HG02943 (cell line): ENCODE data around the gene PRIM2.
"Not testable (repeated sequence)": the region's sequence is repeated elsewhere in the genome, so short reads cannot be mapped to it uniquely, and the experiment has no call there.

Source experiments
- ATAC-seq: cut with Tn5 transposase; IDR thresholded peaks from one replicate; pipeline ENCODE4 v1.9.1; 2021; ENCODE audit warnings: mild to moderate bottlenecking, low read depth, moderate library complexity; ENCODE audit not compliant: unreplicated experiment

PRIM2 gene

DNA sequence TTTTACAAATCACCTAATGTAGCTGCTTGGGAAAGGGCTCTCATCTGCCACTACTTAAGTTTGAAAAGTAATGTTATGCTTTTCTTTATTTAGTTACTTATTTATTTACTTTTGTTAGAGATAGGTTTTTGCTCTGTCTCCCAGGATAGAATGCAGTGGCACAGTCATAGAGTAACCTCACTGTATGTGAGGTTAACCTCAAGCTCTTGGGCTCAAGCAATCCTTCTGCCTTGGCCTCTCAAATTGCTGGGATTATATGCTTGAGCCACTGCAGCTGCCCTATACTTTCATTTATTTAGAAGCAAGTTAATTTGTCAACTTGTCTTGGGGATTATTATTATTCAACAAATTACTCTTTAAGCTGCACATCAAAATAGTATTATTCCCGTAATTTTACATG is 255.4 kb downstream of the PRIM2 start:
- ATAC-seq: not testable (repeated sequence)

DNA sequence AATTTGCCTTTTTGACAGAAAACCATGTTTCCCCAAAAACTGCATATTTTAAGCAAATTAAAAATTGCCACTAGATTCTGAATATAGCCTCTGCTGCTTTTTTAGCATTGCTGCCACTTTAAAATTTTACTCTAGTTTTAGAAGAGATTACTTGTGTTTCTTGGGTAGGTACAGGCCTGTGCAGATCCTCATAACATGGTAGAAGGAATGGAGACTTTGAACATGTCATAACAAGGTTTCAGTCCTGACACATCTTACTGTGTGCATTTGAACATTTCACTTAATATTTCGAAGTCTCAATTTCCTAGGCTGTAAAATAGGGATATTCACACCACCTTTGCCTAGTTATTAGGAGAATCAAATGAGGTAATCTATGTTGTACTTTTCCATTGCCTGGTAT is 259.6 kb downstream of the PRIM2 start:
- ATAC-seq: not testable (repeated sequence)

DNA sequence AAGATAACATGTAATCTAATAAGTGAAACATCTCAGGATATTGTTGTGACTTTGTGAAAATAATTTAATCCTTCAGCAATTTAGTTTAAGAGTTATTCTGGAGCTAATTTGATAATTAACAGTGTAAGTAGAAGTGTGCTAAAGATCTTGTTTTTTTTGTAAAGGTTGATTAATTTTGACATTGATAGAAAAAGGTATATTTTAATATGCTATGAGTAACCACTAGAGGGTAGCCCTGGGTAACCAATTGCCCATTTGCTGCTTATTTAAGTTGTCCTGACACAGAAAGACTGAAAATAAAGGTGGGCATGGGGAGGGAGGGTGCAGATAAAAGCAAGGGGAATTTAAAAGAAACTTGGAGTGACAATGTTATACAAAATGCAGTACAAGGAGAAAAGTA is 262.1 kb downstream of the PRIM2 start:
- not testable (repeated sequence) for ATAC-seq

DNA sequence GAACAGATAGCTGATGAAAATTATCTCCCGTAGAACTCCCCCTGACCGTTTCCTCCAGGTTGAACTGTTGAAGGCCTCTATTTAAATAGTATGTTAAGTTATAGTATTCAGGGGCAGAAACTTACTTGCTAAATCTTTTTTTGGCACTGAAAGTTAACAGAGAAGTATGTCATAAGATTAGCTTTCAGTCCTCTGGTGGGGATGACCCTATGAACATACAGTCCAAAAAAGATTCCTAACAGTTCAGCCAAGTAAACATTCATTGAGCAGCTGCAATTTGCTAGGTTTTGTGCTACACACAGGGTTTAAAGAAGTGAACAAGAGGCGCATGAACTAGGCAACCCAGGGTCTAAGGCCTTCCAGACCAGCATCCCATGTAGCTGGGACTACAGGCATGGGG is 264.2 kb downstream of the PRIM2 start:
- not testable (repeated sequence) for ATAC-seq

DNA sequence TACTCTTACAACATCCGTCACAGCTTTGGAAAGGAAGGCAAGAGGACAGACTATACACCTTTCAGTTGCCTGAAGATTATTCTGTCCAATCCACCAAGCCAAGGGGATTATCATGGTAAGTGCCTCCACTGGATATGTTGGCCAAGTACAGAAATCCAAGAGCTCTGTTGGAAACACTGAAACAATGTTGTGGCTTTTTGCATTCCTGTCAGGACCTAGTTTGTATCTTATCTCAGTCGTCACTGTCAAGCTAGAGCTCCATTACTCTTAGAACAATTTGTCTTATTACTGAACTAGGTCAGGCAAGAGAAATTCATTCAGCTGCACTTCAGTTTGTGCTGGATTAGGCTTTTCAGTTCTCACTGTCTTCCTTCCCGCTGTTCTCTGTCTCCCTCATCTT is 283.7 kb downstream of the PRIM2 start:
- not testable (repeated sequence) for ATAC-seq

DNA sequence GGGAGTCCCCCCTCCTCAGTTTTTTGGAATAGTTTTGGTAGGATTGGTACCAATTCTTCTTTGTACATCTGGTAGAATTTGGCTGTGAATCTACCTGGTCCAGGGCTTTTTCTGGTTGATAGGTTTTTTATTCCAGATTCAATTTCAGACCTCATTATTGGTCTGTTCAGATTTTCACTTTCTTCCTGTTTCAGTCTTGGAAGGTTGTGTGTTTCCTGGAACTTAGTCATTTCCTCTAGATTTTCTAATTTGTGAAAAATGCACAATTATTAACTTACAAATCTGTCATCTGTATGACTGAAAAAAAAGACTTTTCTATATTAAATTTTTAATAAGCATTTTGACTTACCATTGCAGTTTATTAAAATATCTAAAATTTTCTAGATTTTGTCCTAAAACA is 287.9 kb downstream of the PRIM2 start:
- not testable (repeated sequence) for ATAC-seq

DNA sequence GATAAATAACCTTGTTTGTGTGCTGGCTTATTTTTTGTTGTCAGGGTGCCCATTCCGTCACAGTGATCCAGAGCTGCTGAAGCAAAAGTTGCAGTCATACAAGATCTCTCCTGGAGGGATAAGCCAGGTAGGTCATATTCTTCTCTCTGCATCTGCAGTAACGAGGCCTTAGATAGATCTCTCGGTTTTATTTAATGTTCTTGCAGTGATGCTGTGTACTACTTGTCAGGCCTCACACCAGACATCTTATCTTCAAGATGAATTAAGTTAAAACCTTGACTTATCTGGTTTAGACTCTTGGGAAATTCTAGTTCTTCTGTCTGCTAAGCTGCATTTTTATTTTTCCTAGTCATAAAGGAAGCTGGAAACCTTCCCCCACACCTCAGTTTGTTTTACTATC is 288.9 kb downstream of the PRIM2 start:
- not testable (repeated sequence) for ATAC-seq

DNA sequence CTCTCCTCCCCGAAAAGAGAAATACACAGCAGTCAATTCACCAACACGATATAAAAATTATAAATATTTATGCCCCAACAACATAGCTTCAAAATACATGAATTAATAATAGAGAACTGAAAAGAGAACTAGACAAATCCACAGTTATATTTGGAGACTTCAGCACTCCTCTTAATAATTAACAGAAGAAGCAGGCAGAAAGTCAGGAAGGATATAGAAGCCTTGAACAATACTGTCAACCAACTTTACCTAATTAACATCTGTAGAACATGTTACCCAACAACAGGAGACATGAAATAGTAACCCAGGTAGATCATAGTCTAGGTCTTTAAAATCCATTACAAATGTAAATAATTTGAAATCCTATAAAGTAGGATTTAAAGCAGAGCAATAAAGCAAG is 293.2 kb downstream of the PRIM2 start:
- ATAC-seq: not testable (repeated sequence)

DNA sequence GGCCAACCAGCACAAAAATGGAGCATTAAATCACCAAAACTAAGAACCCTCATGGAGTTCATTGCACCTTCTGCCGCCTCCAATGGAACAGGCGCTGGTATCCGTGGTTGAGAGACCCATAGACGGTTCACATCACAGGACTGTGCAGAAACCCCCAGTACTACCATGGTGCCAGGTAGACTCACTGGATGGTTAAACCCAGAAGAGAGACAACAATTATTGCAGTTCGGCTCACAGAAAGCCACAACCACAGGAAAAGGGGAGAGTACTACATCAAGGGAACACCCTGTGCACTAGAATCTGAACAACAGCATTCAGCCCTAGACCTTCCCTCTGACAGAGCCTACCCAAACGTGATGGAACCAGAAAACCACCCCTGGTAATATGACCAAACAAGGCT is 301.5 kb downstream of the PRIM2 start:
- not testable (repeated sequence) for ATAC-seq

DNA sequence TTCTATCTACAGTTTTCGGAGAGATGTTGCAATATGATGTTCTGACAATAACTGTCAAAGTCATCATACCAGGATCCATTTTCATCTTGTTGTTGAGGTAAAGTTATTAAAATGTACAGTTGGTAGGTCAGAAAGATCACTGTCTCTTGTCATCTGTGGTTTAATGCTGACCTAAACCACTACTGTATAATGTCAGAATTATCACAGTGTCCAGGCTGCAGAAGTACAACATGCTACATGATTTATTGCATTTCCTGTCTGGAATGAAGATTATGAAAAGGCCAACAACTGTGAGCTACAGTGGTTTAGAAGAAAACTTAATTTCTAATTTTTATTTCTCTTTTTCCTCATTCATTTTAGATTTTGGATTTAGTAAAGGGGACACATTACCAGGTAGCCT is 314.3 kb downstream of the PRIM2 start:
- not testable (repeated sequence) for ATAC-seq

DNA sequence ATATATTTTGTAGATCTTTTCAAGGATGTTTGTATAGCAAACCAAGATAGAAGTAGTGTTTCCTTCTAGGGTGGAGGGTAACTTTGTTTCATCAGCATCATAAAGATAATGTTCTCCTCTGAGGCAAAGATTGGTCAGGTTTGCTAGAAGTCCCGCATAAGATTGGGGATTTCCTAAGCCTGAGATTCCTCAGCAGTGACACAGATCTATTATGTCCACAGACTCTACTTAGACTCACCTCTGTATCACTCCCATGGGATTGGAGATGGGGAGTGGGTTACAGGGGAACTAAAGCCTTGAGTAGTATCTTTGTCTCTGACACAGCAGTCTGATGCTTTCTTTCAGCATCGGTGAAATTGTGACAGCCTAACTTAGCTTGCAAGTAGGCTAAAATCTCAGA is 341.1 kb downstream of the PRIM2 start:
- ATAC-seq: not testable (repeated sequence)

DNA sequence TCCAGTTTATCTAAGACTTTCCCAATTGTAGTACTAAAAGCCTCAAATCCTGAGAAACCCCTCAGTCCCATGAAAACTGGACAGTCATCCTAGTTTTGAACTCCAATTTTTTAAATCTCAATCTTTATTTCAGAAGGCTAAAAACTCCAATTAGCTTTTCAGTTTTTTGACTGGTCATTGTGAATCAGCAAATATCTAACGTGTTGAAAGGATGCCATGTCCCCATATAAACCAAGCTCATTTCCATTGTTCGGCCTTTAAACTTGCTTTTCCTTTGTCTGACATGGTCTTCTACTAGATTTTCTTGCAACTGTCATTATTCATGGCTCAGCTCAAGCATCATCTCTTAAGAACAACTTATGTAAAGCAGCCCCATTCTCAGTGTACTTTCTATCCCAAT is 342.4 kb downstream of the PRIM2 start:
- ATAC-seq: not testable (repeated sequence)

DNA sequence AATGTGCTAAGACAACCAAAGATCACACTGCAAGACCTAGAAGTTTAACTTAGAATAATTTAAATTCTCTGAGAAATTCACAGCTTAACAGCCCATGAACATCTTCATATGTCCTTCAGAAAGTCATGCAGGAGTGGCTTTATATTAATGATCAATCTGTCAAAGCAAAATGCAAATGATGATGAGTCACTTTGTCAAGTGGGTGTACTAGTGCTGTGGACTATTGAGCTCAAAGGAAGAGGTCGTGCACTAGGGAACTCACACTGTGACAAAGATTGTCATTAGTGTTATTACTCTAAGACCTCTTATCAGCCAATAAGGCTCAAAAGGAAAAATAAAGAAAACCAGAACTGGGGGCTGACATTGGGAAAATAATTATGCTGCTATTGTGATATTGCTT is 343.5 kb downstream of the PRIM2 start:
- not testable (repeated sequence) for ATAC-seq

DNA sequence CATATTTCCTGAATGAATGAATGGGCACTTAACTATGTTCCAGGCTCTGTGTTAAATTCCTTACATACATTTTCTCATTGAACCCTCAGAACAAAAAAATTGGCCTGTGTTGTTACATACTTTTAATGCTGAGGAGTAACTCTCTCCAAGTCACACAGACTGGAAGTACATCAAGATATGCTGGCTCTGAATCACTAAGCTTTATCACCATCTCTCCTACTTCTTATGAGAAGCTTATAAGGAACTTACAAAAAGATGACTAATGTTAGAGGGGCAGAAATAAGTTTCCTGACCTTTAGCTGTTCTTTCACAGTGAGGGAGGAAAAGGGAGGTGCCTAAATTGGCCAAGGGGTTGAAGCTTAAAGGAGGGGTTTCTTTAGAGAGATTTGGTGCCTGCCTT is 350.7 kb downstream of the PRIM2 start:
- not testable (repeated sequence) for ATAC-seq

DNA sequence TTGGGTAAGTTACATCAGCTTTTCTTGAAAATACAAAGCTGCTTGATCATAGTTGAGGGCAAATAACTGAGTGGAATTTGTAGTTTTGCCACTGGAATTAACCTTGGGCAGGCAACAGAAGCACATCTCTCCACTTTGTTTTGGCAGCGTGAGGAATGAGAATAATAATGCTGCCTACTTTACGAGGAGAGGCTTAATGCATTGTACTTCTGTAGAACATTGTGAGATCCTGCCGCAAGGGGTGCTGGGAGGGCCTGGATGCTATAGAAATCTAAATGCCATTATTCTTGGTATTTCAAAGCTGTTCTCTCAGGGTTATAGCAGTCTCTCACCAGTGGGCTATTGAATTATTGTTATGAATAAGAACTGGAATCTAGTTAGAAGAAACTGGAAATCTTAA is 353.8 kb downstream of the PRIM2 start:
- not testable (repeated sequence) for ATAC-seq

DNA sequence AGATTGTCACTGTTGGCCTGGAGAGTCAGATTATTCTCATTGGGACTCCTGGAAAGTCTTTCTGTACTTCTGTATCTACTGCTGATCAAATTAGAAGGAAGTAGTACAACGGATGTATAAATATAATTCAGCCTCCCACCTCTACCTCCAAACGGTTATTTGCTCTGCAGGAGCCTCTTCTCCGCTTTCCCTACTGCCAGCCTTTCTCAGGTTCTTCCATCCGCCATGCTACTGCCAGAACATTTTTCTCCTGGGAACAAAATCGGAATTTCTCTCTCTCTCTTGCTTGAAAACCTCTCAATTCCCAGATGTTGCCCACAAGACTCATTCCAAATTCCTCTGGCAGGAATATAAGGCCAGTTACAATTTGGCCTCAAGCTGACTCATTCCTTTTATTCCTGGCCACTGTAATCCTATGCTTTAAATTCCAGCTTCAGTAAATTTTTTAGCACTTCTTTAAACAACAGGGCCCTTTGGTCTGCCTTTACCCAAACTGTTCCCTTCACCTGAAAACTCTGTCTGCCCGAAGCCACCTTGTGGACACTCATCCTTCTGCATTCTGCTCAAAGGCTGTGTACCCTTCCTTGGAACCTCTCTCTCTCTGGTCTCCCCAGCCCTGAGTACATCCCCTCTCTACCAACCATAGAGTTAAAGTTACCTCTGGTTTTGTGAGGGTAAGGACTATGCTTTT is 354.7 kb downstream of the PRIM2 start:
- ATAC-seq: not testable (repeated sequence)

DNA sequence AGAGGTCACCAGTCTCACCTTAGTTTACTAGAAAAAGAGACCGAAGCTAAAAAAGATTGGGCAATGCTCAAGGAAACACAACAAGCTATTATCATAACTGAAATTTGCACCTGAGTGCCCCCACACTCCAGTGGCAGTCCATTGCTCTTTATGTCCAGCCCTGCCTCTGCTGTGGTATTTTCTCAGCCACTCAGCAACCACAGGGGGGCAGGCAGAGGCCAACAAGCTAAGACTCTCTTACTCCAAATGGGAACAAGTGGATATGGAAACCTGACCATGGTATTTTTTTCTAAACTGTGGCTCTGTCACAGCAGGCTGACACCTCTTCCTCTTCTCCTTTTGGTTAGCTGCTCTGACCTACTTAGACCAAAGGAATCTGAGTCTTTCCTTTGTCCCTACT is 355.9 kb downstream of the PRIM2 start:
- not testable (repeated sequence) for ATAC-seq

DNA sequence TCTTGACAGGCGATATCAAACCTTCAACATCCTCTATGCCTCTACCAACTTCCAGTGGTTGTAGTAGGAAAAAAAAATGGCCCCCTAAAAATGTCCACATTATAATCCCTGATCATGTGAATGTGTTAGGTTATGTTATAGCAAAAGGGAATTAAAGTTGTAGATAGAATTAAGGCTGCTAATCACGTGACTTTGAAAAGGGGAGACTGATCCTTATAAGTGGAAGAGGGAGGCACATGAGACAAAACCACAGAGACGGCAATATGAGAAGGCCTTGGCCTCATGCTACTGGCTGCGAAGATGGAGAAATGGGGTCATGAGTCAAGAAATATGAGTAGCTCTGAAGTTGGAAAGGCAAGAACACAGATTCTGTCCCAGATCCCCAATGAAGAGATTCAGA is 358.0 kb downstream of the PRIM2 start:
- not testable (repeated sequence) for ATAC-seq

DNA sequence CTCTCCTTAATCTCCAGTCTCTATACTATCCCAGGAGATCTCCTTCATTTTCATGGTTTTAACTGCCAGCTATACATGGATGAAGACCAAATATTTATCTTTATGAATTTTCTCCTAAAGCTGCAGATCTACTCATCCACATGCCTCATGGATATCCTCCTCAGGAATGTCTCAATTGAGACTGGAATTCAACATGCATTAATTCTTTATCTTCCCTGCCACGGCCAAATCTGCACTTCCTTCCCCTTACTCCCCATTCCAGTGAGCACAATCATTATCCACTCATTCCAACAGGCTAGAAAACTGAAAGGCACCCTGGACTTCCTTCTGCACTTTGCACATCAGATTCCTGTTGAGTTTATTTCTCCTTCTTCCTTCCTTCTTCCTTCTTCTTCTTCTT is 379.0 kb downstream of the PRIM2 start:
- ATAC-seq: not testable (repeated sequence)
